Measurements from ENCODE around the gene EVL.
A peak's percentile ranks its signal among the peaks of the same experiment; 100 is the strongest.

The EVL gene

GRCh38 chr14:100131181-100131580 lies 66.0 kb downstream of the EVL start:
- DNase-seq: no peak

- no peak for DNase-seq
Observed at GRCh38 chr14:100132161-100132902, 67.1 kb downstream of the EVL start.

GRCh38 chr14:100132903-100133510 lies 67.8 kb downstream of the EVL start:
- no peak for DNase-seq

GRCh38 chr14:100134586-100134985 lies 69.4 kb downstream of the EVL start:
- DNase-seq: no peak

GRCh38 chr14:100135073-100135472 lies 69.9 kb downstream of the EVL start:
- no peak for DNase-seq

GRCh38 chr14:100135784-100136183 lies 70.6 kb downstream of the EVL start:
- DNase-seq: no peak

GRCh38 chr14:100137173-100137572 lies 72.0 kb downstream of the EVL start:
- DNase-seq: no peak

- DNase-seq: no peak
Observed at GRCh38 chr14:100138082-100138787, 73.0 kb downstream of the EVL start.

- no peak for DNase-seq
Observed at GRCh38 chr14:100138955-100139354, 73.7 kb downstream of the EVL start.

GRCh38 chr14:100140452-100141078 lies 75.3 kb downstream of the EVL start:
- DNase-seq: no peak

- DNase-seq: no peak
Observed at GRCh38 chr14:100141098-100141497, 75.9 kb downstream of the EVL start.

- no peak for DNase-seq
Observed at GRCh38 chr14:100142073-100143040, 77.1 kb downstream of the EVL start.

- DNase-seq: no peak
Observed at GRCh38 chr14:100143523-100143922, 78.3 kb downstream of the EVL start.

- DNase-seq: no peak
Observed at GRCh38 chr14:100143934-100144333, 78.7 kb downstream of the EVL start.

GRCh38 chr14:100144645-100144995 lies 79.4 kb downstream of the EVL start:
- DNase-seq: no peak

- DNase-seq: peak in 1 of 5 experiments; percentile 27
Observed at GRCh38 chr14:100144996-100145646, 79.9 kb downstream of the EVL start.

GRCh38 chr14:100145682-100146464 lies 80.7 kb downstream of the EVL start:
- DNase-seq: peak in 1 of 5 experiments; percentile 38

- peak in 1 of 5 experiments; percentile 51 for DNase-seq
Observed at GRCh38 chr14:100146531-100147091, 81.4 kb downstream of the EVL start.

- peak in 4 of 5 experiments; percentile 26 to 72 (median 58) for DNase-seq
Observed at GRCh38 chr14:100147181-100147631, 82.0 kb downstream of the EVL start.
